Mesendoderm (in vitro differentiated cells): ENCODE data around the gene CAMP.

Experiments used
- DNase-seq: peaks from one replicate; pipeline ENCODE4 v3.0.0; 2013
- H2AK5ac ChIP-seq: 2 replicates; pipeline ENCODE4 v1.6.1; 2013; ENCODE audit warnings: low read length, inconsistent platforms
- H2BK120ac ChIP-seq: 2 replicates; pipeline ENCODE4 v1.6.1; 2013; ENCODE audit warnings: low read depth, mild to moderate bottlenecking, low read length, moderate library complexity, mixed read lengths
- H2BK15ac ChIP-seq: replicated peaks from 2 replicates; pipeline ENCODE4 v1.6.1; 2013; ENCODE audit warnings: low read depth, mild to moderate bottlenecking, moderate library complexity
- H2BK5ac ChIP-seq: 2 replicates; pipeline ENCODE4 v1.6.1; 2013; ENCODE audit warnings: low read length, inconsistent platforms
- H3K18ac ChIP-seq: 2 replicates; pipeline ENCODE4 v1.6.1; 2013; ENCODE audit warnings: mild to moderate bottlenecking, low read length, mixed read lengths
- H3K23ac ChIP-seq: one replicate; pipeline ENCODE4 v1.6.1; 2013; ENCODE audit warnings: low read length
- H3K27ac ChIP-seq: 2 replicates; pipeline ENCODE4 v1.5.1; 2013; ENCODE audit warnings: low read depth, mild to moderate bottlenecking, inconsistent platforms, low read length, moderate library complexity
- H3K27me3 ChIP-seq: 2 replicates; pipeline ENCODE4 v1.6.1; 2013; ENCODE audit warnings: low read length, control low read depth, mild to moderate bottlenecking, inconsistent platforms; ENCODE audit not compliant: insufficient read depth, poor library complexity
- H3K36me3 ChIP-seq: 2 replicates; pipeline ENCODE4 v1.6.1; 2013; ENCODE audit warnings: low read length, inconsistent platforms; ENCODE audit not compliant: control insufficient read depth, insufficient read depth
- H3K4ac ChIP-seq: one replicate; pipeline ENCODE4 v1.6.1; 2013; ENCODE audit warnings: low read depth, mild to moderate bottlenecking, low read length, moderate library complexity
- H3K4me1 ChIP-seq: 2 replicates; pipeline ENCODE4 v1.6.1; 2013; ENCODE audit warnings: low read depth, low read length, inconsistent platforms; ENCODE audit not compliant: control insufficient read depth
- H3K4me2 ChIP-seq: 2 replicates; pipeline ENCODE4 v1.6.1; 2013; ENCODE audit warnings: low read length
- H3K4me3 ChIP-seq: 2 replicates; pipeline ENCODE4 v1.5.1; 2013; ENCODE audit warnings: mild to moderate bottlenecking, low read length
- H3K56ac ChIP-seq: one replicate; pipeline ENCODE4 v1.6.1; 2013; ENCODE audit warnings: low read length
- H3K79me1 ChIP-seq: 2 replicates; pipeline ENCODE4 v1.6.1; 2013; ENCODE audit warnings: low read length, inconsistent platforms
- H3K79me2 ChIP-seq: 2 replicates; pipeline ENCODE4 v1.6.1; 2013; ENCODE audit warnings: mild to moderate bottlenecking, low read length; ENCODE audit not compliant: control insufficient read depth, insufficient read depth
- H3K9ac ChIP-seq: 2 replicates; pipeline ENCODE4 v1.6.1; 2013; ENCODE audit warnings: low read length, inconsistent platforms
- H4K5ac ChIP-seq: one replicate; pipeline ENCODE4 v1.6.1; 2013; ENCODE audit warnings: low read length
- H4K8ac ChIP-seq: one replicate; pipeline ENCODE4 v1.6.1; 2013; ENCODE audit warnings: low read depth, mild to moderate bottlenecking, control low read depth, low read length, moderate library complexity
- WGBS: extraction: QIAGEN DNeasy Blood & Tissue Kit; methylation state at CpG from one replicate; pipeline ENCODE4 v1.1.7; 2013; ENCODE audit warnings: low lambda C conversion rate, missing lambda C conversion rate; ENCODE audit not compliant: insufficient coverage; ENCODE audit errors: extremely low coverage; 5-methylcytosine and 5-hydroxymethylcytosine counted together

Gene CAMP

GRCh38 chr3:48238531-48239085, 15.3 kb downstream of the CAMP start:
- H3K56ac ChIP-seq, result no peak overlapping the region
- DNase-seq, result no peak
- peaks cover 8% of the 10 kb centered on the region for H3K4me1 ChIP-seq
- no peak overlapping the region for H3K4ac ChIP-seq
- H3K4me3 ChIP-seq, result no peak overlapping the region
- peaks cover 2% of the 10 kb centered on the region for H3K79me1 ChIP-seq
- no peak overlapping the region for H2BK15ac ChIP-seq
- no peak overlapping the region for H4K8ac ChIP-seq
- no peak overlapping the region for H3K18ac ChIP-seq
- H3K27ac ChIP-seq, result no peak overlapping the region
- H4K5ac ChIP-seq, result no peak overlapping the region
- H2AK5ac ChIP-seq, result no peak overlapping the region
- H2BK120ac ChIP-seq, result no peak overlapping the region
- no peak overlapping the region for H3K23ac ChIP-seq
- H3K79me2 ChIP-seq, result peaks cover 24% of the 10 kb centered on the region
- no peak overlapping the region for H3K9ac ChIP-seq
- no peaks in the 10 kb centered on the region for H3K27me3 ChIP-seq
- H3K36me3 ChIP-seq, result peaks cover 2% of the 10 kb centered on the region
- no peak overlapping the region for H3K4me2 ChIP-seq
- no peak overlapping the region for H2BK5ac ChIP-seq
- no CpG with 5 or more reads among the region's 15 CpGs for WGBS

- no peak overlapping the region for H3K27ac ChIP-seq
- no peak overlapping the region for H2BK5ac ChIP-seq
- peak overlapping the region; percentile 29 for H3K23ac ChIP-seq
- WGBS, result no CpG with 5 or more reads among the region's 20 CpGs
- peaks cover 4% of the 10 kb centered on the region for H3K79me1 ChIP-seq
- H3K56ac ChIP-seq, result peak overlapping the region; percentile 77
- peak overlapping the region; percentile 70 for H3K4ac ChIP-seq
- peak overlapping the region; percentile 63 for H3K9ac ChIP-seq
- H3K18ac ChIP-seq, result peak overlapping the region; percentile 32
- peaks cover 2% of the 10 kb centered on the region for H3K36me3 ChIP-seq
- peak overlapping the region; percentile 82 for H2AK5ac ChIP-seq
- no peak overlapping the region for H4K8ac ChIP-seq
- peak overlapping the region; percentile 99 for H4K5ac ChIP-seq
- peaks cover 8% of the 10 kb centered on the region for H3K4me1 ChIP-seq
- DNase-seq, result peak; percentile 83
- H2BK120ac ChIP-seq, result peak overlapping the region; percentile 36
- H3K79me2 ChIP-seq, result peaks cover 39% of the 10 kb centered on the region
- peak overlapping the region; percentile 48 for H2BK15ac ChIP-seq
- H3K4me3 ChIP-seq, result no peak overlapping the region
- H3K27me3 ChIP-seq, result no peaks in the 10 kb centered on the region
- H3K4me2 ChIP-seq, result peak overlapping the region; percentile 14
Measured at GRCh38 chr3:48240000-48240963, 17.0 kb downstream of the CAMP start.

- Histone ChIP-seq H3K36me3 (peaks cover 2% of the 10 kb centered on the region), H3K4me2 (peak overlapping the region; percentile 36), H2BK120ac (no peak overlapping the region), H2BK15ac (no peak overlapping the region), H3K9ac (peak overlapping the region; percentile 99), H3K79me2 (peaks cover 48% of the 10 kb centered on the region), H3K4me3 (peak overlapping the region; percentile 60), H2AK5ac (no peak overlapping the region), H3K56ac (peak overlapping the region; percentile 99), H3K27me3 (no peaks in the 10 kb centered on the region), H3K27ac (no peak overlapping the region), H3K23ac (no peak overlapping the region), H3K4ac (no peak overlapping the region), H3K4me1 (peaks cover 5% of the 10 kb centered on the region), H3K79me1 (peaks cover 4% of the 10 kb centered on the region), H4K8ac (no peak overlapping the region), H4K5ac (no peak overlapping the region), H2BK5ac (no peak overlapping the region), H3K18ac (peak overlapping the region; percentile 61)
- WGBS, result no CpG with 5 or more reads among the region's 26 CpGs
- peak; percentile 46 for DNase-seq
Measured at GRCh38 chr3:48241796-48242455, 18.6 kb downstream of the CAMP start.

GRCh38 chr3:48243886-48244285, 20.6 kb downstream of the CAMP start:
- no peak overlapping the region for H2BK120ac ChIP-seq
- peaks cover 61% of the 10 kb centered on the region for H3K79me2 ChIP-seq
- H3K27ac ChIP-seq, result no peak overlapping the region
- no peak overlapping the region for H4K8ac ChIP-seq
- peak overlapping the region; percentile 53 for H3K9ac ChIP-seq
- H3K23ac ChIP-seq, result no peak overlapping the region
- no peak overlapping the region for H2BK15ac ChIP-seq
- no peak overlapping the region for H3K4me3 ChIP-seq
- H3K36me3 ChIP-seq, result peaks cover 5% of the 10 kb centered on the region
- H2AK5ac ChIP-seq, result no peak overlapping the region
- H3K27me3 ChIP-seq, result no peaks in the 10 kb centered on the region
- peak overlapping the region; percentile 14 for H3K4me2 ChIP-seq
- H3K18ac ChIP-seq, result no peak overlapping the region
- H3K4me1 ChIP-seq, result peaks cover 5% of the 10 kb centered on the region
- no peak overlapping the region for H2BK5ac ChIP-seq
- H3K56ac ChIP-seq, result peak overlapping the region; percentile 37
- peaks cover 4% of the 10 kb centered on the region for H3K79me1 ChIP-seq
- WGBS, result no CpG with 5 or more reads among the region's 2 CpGs
- DNase-seq, result no peak
- H4K5ac ChIP-seq, result no peak overlapping the region
- no peak overlapping the region for H3K4ac ChIP-seq

GRCh38 chr3:48244461-48244860, 21.2 kb downstream of the CAMP start:
- peaks cover 61% of the 10 kb centered on the region for H3K79me2 ChIP-seq
- no peak overlapping the region for H2AK5ac ChIP-seq
- no peak for DNase-seq
- no peak overlapping the region for H3K4me2 ChIP-seq
- no peak overlapping the region for H3K4ac ChIP-seq
- no CpG with 5 or more reads among the region's 1 CpG for WGBS
- H2BK15ac ChIP-seq, result no peak overlapping the region
- H4K8ac ChIP-seq, result no peak overlapping the region
- peaks cover 5% of the 10 kb centered on the region for H3K4me1 ChIP-seq
- H2BK120ac ChIP-seq, result no peak overlapping the region
- H3K27me3 ChIP-seq, result no peaks in the 10 kb centered on the region
- no peak overlapping the region for H3K18ac ChIP-seq
- no peak overlapping the region for H3K9ac ChIP-seq
- H3K27ac ChIP-seq, result no peak overlapping the region
- H3K56ac ChIP-seq, result no peak overlapping the region
- no peak overlapping the region for H3K23ac ChIP-seq
- no peak overlapping the region for H4K5ac ChIP-seq
- peaks cover 5% of the 10 kb centered on the region for H3K36me3 ChIP-seq
- peaks cover 4% of the 10 kb centered on the region for H3K79me1 ChIP-seq
- no peak overlapping the region for H2BK5ac ChIP-seq
- H3K4me3 ChIP-seq, result no peak overlapping the region
